ENCODE measurements around the gene RYR1. TPM values are rescaled to one million over a fixed set of nuclear protein-coding genes. Genes with fewer than 3 reads are reported as not detected.

Gene RYR1
- total and polyA plus RNA-seq, 2 of the 13 experiments (the other 11 are each of a cell fraction or from before 2014, with no cell fraction given) = 0.03 TPM; not detected in 1

DNA sequence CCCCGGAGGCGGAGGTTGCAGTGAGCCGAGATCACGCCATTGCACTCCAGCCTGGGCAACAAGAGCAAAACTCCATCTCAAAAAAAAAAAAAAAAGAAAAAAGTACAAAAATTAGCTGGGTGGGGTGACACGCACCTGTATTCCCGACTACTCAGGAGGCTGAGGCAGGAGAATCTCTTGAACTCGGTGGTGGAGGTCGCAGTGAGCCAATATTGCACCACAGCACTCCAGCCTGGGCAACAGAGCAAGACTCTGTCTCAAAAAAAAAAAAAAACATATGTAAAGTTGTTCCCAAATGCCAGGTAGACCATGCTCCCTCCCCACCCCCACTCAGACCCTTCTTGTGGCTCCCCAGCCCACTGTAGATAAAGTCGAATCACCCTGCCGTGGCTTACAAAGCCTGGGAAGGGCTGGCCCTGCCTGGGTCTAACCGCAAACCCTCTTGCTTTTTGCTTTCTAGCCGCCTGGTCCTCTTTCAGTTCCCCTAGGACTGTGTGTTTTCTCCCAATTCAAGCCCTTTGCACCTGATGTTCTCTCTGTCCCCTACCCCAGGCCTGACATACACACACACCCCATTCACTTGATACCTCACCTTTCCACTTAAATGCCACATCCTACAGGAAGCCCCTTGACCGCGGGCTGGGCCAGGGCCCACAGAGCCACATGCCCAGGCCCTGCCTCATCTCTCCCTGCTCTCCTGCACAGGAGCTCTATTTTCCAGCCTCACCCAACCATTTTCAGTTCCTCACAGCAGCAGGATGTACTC lies 149.9 kb downstream of the RYR1 start:
- ATAC-seq (no peak), DNase-seq (ENCODE audit: low spot score) (no peak), FAIRE-seq (no peak)
- Histone ChIP-seq H4K20me1 (ENCODE audit: insufficient read depth, low read length) (no peaks in the 10 kb centered on the region), H3K9me3 (ENCODE audit: low read length) (no peaks in the 10 kb centered on the region), H3K27ac (ENCODE audit: extremely low read length, insufficient read depth, low read length) (no peak overlapping the region), H3K27me3 (ENCODE audit: control insufficient read depth in 1 of 2, insufficient read depth in 2 of 2, low read length in 2 of 2) (no peaks in the 10 kb centered on the region; a peak in 3 of 5 replicates), H3K9ac (ENCODE audit: insufficient read depth, low read depth, low read length) (no peak overlapping the region), H3K4me1 (ENCODE audit: insufficient read depth, low read length) (no peaks in the 10 kb centered on the region), H2AFZ (ENCODE audit: low read length) (no peak overlapping the region), H3K36me3 (replicated peaks in 1 of 2; ENCODE audit: control insufficient read depth in 1 of 2, insufficient read depth in 2 of 2, low read length in 2 of 2) (no peaks in the 10 kb centered on the region), H3K79me2 (ENCODE audit: insufficient read depth, low read length) (no peaks in the 10 kb centered on the region), H3K4me3 (replicated peaks in 1 of 3; ENCODE audit: insufficient read depth in 1 of 3, low read depth in 2 of 3, low read length in 3 of 3) (no peak overlapping the region), H3K4me2 (ENCODE audit: low read depth, low read length) (no peak overlapping the region)
- ChIA-PET POLR2A (no interaction called here), CTCF (ENCODE audit: low intra/inter-chr PET ratio, low total read pairs) (no interaction called here)
- intact Hi-C loops (cut with micrococcal nuclease; ENCODE audit: unreplicated experiment) = no loop called here
- no TSS peak for BruUV-seq (replicated peaks)
- in situ Hi-C loops (cut with HindIII; ENCODE audit: extremely low pct_ligation_motif_present, low pct_unique_long_range_greater_than_20kb) = no loop called here
- WGBS (ENCODE audit: low lambda C conversion rate) = 43% methylated on average over 12 of the region's 14 CpGs
- TF ChIP-seq, protein P1, sequence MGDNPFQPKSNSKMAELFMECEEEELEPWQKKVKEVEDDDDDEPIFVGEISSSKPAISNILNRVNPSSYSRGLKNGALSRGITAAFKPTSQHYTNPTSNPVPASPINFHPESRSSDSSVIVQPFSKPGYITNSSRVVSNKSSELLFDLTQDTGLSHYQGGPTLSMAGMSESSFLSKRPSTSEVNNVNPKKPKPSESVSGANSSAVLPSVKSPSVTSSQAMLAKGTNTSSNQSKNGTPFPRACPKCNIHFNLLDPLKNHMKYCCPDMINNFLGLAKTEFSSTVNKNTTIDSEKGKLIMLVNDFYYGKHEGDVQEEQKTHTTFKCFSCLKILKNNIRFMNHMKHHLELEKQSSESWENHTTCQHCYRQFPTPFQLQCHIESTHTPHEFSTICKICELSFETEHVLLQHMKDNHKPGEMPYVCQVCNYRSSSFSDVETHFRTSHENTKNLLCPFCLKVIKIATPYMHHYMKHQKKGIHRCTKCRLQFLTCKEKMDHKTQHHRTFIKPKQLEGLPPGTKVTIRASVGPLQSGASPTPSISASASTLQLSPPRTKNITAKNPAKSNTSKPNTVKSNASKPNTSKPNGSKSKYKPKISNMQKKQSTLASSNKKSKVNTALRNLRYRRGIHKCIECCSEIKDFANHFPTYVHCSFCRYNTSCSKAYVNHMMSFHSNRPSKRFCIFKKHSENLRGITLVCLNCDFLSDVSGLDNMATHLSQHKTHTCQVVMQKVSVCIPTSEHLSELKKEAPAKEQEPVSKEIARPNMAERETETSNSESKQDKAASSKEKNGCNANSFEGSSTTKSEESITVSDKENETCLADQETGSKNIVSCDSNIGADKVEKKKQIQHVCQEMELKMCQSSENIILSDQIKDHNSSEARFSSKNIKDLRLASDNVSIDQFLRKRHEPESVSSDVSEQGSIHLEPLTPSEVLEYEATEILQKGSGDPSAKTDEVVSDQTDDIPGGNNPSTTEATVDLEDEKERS (CRISPR knock-in tag; IDR thresholded peaks at IDR 0.05) = no peak
- TF ChIP-seq, protein P2, sequence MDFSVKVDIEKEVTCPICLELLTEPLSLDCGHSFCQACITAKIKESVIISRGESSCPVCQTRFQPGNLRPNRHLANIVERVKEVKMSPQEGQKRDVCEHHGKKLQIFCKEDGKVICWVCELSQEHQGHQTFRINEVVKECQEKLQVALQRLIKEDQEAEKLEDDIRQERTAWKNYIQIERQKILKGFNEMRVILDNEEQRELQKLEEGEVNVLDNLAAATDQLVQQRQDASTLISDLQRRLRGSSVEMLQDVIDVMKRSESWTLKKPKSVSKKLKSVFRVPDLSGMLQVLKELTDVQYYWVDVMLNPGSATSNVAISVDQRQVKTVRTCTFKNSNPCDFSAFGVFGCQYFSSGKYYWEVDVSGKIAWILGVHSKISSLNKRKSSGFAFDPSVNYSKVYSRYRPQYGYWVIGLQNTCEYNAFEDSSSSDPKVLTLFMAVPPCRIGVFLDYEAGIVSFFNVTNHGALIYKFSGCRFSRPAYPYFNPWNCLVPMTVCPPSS (IDR thresholded peaks at IDR 0.05) = no peak
- TF ChIP-seq ZNF556 (CRISPR knock-in tag; IDR thresholded peaks at IDR 0.05; ENCODE audit: borderline replicate concordance) = no peak
- no peak for TF ChIP-seq ZSCAN25 (CRISPR knock-in tag; IDR thresholded peaks at IDR 0.05)
- TF ChIP-seq NFE2 (CRISPR knock-in tag; IDR thresholded peaks at IDR 0.05) = no peak
